ENCODE data around the gene AFDN. TPM values are rescaled to one million over a fixed set of nuclear protein-coding genes. Genes with fewer than 3 reads are reported as not detected.

AFDN gene
- total and polyA plus RNA-seq, 2 experiments from 2014 or later: 66.9 to 200 TPM

DNA sequence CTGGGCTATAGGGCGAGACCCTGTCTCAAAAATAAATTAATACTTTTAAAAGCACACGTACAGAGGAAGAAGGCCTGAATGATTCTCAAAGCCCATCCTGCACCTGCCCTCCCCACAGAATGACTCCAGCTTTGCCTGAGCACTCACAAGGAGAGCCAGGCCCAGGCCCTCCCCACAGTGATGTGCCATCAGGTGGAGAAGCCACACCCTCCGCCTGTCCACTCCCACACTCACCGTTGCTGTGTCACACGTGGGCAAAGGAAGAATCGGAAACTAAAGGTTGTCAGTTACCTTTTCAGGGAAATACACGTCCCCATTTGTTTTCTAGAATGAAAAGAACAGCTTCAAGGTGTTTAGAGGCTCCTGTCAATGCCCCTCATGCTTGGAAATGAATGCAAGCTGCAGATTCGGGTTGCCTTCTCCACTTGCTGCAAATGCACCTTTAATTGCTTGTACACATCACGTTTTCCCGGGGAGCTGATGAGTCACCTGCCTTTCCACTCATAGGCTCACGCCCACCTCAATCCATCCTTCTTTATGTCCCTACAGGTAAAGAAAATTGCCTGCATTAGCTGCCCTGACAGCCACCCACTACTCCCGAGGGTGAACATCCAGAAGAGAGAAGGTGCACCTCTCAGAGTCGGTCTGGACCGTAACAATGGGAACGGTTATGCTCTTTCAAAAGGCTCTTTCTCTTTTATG, 45.5 kb upstream of the AFDN start:
- ATAC-seq: no peak

More for the DNA sequence above, 45.5 kb upstream of the AFDN start:
- Histone ChIP-seq H3K27me3 (ENCODE audit: insufficient read depth) (no peaks in the 10 kb centered on the region), H3K9me2 (ENCODE audit: insufficient read depth) (no peaks in the 10 kb centered on the region), H3K4me3 (no peak overlapping the region), H3F3A (replicated peaks; ENCODE audit: low read depth) (no peaks in the 10 kb centered on the region), H2AFZ (peak overlapping the region; percentile 18; the same call in 1 of the 2 replicates), H3K4me1 (ENCODE audit: insufficient read depth) (no peaks in the 10 kb centered on the region), H3K79me2 (replicated peaks; ENCODE audit: insufficient read depth) (no peaks in the 10 kb centered on the region), H3K27ac (ENCODE audit: low read depth) (no peak overlapping the region), H4K20me1 (replicated peaks; ENCODE audit: insufficient read depth) (no peaks in the 10 kb centered on the region), H3K4me2 (no peak overlapping the region), H3K36me3 (ENCODE audit: insufficient read depth) (no peaks in the 10 kb centered on the region)
- H3K4me3 Mint-ChIP-seq: no peak overlapping the region
- TF ChIP-seq, protein P1, sequence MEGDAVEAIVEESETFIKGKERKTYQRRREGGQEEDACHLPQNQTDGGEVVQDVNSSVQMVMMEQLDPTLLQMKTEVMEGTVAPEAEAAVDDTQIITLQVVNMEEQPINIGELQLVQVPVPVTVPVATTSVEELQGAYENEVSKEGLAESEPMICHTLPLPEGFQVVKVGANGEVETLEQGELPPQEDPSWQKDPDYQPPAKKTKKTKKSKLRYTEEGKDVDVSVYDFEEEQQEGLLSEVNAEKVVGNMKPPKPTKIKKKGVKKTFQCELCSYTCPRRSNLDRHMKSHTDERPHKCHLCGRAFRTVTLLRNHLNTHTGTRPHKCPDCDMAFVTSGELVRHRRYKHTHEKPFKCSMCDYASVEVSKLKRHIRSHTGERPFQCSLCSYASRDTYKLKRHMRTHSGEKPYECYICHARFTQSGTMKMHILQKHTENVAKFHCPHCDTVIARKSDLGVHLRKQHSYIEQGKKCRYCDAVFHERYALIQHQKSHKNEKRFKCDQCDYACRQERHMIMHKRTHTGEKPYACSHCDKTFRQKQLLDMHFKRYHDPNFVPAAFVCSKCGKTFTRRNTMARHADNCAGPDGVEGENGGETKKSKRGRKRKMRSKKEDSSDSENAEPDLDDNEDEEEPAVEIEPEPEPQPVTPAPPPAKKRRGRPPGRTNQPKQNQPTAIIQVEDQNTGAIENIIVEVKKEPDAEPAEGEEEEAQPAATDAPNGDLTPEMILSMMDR (conservative IDR thresholded peaks at IDR 0.05; ENCODE audit: low read depth in 2 of 2): no peak
- TF ChIP-seq, protein P2, sequence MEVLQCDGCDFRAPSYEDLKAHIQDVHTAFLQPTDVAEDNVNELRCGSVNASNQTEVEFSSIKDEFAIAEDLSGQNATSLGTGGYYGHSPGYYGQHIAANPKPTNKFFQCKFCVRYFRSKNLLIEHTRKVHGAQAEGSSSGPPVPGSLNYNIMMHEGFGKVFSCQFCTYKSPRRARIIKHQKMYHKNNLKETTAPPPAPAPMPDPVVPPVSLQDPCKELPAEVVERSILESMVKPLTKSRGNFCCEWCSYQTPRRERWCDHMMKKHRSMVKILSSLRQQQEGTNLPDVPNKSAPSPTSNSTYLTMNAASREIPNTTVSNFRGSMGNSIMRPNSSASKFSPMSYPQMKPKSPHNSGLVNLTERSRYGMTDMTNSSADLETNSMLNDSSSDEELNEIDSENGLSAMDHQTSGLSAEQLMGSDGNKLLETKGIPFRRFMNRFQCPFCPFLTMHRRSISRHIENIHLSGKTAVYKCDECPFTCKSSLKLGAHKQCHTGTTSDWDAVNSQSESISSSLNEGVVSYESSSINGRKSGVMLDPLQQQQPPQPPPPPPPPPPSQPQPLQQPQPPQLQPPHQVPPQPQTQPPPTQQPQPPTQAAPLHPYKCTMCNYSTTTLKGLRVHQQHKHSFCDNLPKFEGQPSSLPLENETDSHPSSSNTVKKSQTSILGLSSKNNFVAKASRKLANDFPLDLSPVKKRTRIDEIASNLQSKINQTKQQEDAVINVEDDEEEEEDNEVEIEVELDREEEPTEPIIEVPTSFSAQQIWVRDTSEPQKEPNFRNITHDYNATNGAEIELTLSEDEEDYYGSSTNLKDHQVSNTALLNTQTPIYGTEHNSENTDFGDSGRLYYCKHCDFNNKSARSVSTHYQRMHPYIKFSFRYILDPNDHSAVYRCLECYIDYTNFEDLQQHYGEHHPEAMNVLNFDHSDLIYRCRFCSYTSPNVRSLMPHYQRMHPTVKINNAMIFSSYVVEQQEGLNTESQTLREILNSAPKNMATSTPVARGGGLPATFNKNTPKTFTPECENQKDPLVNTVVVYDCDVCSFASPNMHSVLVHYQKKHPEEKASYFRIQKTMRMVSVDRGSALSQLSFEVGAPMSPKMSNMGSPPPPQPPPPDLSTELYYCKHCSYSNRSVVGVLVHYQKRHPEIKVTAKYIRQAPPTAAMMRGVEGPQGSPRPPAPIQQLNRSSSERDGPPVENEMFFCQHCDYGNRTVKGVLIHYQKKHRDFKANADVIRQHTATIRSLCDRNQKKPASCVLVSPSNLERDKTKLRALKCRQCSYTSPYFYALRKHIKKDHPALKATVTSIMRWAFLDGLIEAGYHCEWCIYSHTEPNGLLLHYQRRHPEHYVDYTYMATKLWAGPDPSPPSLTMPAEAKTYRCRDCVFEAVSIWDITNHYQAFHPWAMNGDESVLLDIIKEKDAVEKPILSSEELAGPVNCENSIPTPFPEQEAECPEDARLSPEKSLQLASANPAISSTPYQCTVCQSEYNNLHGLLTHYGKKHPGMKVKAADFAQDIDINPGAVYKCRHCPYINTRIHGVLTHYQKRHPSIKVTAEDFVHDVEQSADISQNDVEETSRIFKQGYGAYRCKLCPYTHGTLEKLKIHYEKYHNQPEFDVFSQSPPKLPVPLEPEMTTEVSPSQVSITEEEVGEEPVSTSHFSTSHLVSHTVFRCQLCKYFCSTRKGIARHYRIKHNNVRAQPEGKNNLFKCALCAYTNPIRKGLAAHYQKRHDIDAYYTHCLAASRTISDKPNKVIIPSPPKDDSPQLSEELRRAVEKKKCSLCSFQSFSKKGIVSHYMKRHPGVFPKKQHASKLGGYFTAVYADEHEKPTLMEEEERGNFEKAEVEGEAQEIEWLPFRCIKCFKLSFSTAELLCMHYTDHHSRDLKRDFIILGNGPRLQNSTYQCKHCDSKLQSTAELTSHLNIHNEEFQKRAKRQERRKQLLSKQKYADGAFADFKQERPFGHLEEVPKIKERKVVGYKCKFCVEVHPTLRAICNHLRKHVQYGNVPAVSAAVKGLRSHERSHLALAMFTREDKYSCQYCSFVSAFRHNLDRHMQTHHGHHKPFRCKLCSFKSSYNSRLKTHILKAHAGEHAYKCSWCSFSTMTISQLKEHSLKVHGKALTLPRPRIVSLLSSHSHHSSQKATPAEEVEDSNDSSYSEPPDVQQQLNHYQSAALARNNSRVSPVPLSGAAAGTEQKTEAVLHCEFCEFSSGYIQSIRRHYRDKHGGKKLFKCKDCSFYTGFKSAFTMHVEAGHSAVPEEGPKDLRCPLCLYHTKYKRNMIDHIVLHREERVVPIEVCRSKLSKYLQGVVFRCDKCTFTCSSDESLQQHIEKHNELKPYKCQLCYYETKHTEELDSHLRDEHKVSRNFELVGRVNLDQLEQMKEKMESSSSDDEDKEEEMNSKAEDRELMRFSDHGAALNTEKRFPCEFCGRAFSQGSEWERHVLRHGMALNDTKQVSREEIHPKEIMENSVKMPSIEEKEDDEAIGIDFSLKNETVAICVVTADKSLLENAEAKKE (CRISPR knock-in tag; IDR thresholded peaks at IDR 0.05): no peak
- no peak for TF ChIP-seq CREB1 (CRISPR knock-in tag; IDR thresholded peaks at IDR 0.05; ENCODE audit: low read depth)
- TF ChIP-seq, protein P3, sequence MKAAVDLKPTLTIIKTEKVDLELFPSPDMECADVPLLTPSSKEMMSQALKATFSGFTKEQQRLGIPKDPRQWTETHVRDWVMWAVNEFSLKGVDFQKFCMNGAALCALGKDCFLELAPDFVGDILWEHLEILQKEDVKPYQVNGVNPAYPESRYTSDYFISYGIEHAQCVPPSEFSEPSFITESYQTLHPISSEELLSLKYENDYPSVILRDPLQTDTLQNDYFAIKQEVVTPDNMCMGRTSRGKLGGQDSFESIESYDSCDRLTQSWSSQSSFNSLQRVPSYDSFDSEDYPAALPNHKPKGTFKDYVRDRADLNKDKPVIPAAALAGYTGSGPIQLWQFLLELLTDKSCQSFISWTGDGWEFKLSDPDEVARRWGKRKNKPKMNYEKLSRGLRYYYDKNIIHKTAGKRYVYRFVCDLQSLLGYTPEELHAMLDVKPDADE (IDR thresholded peaks at IDR 0.05): no peak
- no peak for TF ChIP-seq ZNF331 (CRISPR knock-in tag; IDR thresholded peaks at IDR 0.05; ENCODE audit: low read depth)
- TF ChIP-seq JUNB (IDR thresholded peaks at IDR 0.05; ENCODE audit: unreplicated experiment): no peak
- no peak for TF ChIP-seq EZH2 (IDR thresholded peaks at IDR 0.05; ENCODE audit: low read depth, unreplicated experiment)
- no peak for TF ChIP-seq ZNF114 (CRISPR knock-in tag; IDR thresholded peaks at IDR 0.05)
- TF ChIP-seq, protein P4, sequence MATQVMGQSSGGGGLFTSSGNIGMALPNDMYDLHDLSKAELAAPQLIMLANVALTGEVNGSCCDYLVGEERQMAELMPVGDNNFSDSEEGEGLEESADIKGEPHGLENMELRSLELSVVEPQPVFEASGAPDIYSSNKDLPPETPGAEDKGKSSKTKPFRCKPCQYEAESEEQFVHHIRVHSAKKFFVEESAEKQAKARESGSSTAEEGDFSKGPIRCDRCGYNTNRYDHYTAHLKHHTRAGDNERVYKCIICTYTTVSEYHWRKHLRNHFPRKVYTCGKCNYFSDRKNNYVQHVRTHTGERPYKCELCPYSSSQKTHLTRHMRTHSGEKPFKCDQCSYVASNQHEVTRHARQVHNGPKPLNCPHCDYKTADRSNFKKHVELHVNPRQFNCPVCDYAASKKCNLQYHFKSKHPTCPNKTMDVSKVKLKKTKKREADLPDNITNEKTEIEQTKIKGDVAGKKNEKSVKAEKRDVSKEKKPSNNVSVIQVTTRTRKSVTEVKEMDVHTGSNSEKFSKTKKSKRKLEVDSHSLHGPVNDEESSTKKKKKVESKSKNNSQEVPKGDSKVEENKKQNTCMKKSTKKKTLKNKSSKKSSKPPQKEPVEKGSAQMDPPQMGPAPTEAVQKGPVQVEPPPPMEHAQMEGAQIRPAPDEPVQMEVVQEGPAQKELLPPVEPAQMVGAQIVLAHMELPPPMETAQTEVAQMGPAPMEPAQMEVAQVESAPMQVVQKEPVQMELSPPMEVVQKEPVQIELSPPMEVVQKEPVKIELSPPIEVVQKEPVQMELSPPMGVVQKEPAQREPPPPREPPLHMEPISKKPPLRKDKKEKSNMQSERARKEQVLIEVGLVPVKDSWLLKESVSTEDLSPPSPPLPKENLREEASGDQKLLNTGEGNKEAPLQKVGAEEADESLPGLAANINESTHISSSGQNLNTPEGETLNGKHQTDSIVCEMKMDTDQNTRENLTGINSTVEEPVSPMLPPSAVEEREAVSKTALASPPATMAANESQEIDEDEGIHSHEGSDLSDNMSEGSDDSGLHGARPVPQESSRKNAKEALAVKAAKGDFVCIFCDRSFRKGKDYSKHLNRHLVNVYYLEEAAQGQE (IDR thresholded peaks at IDR 0.05; ENCODE audit: unreplicated experiment): no peak
- TF ChIP-seq NANOG (IDR thresholded peaks at IDR 0.05; ENCODE audit: borderline replicate concordance): no peak
- H3K27ac Mint-ChIP-seq: no peak overlapping the region
- H3K36me3 Mint-ChIP-seq (ENCODE audit: low read depth): no peaks in the 10 kb centered on the region
- H3K9me3 Mint-ChIP-seq: no peaks in the 10 kb centered on the region
- DNase-seq (ENCODE audit: low spot score): no peak
- H3K4me1 Mint-ChIP-seq: peaks cover 3% of the 10 kb centered on the region; the same call in 1 of the 3 replicates
- peaks cover 7% of the 10 kb centered on the region for H3K27me3 Mint-ChIP-seq (ENCODE audit: insufficient read depth, low read depth, poor library complexity)
